Thyroid gland (tissue), 4 donors: ENCODE measurements around the gene USP37.

ENCODE experiments used
- POLR2A ChIP-seq, 2 donors: fragments of 450-650 bp; IDR thresholded peaks; one replicate each; pipeline ENCODE4 v1.6.1; 2017; ENCODE audit warnings: antibody characterized with exemption in 2 of 2, mild to moderate bottlenecking in 2 of 2, moderate library complexity in 1 of 2
- TF ChIP-seq, protein P1 (sequence below), 6 experiments: fragments of 200-600 bp in 3 of 6; fragments of 450-650 bp in 3 of 6; sonication (generic) in 3 of 6; IDR thresholded peaks; one replicate each; pipeline ENCODE4 v1.5.1; 2016 to 2019; ENCODE audit warnings: antibody characterized with exemption in 6 of 6, mild to moderate bottlenecking in 2 of 6, inconsistent platforms in 1 of 6, moderate library complexity in 1 of 6

- TF ChIP-seq, protein P1, sequence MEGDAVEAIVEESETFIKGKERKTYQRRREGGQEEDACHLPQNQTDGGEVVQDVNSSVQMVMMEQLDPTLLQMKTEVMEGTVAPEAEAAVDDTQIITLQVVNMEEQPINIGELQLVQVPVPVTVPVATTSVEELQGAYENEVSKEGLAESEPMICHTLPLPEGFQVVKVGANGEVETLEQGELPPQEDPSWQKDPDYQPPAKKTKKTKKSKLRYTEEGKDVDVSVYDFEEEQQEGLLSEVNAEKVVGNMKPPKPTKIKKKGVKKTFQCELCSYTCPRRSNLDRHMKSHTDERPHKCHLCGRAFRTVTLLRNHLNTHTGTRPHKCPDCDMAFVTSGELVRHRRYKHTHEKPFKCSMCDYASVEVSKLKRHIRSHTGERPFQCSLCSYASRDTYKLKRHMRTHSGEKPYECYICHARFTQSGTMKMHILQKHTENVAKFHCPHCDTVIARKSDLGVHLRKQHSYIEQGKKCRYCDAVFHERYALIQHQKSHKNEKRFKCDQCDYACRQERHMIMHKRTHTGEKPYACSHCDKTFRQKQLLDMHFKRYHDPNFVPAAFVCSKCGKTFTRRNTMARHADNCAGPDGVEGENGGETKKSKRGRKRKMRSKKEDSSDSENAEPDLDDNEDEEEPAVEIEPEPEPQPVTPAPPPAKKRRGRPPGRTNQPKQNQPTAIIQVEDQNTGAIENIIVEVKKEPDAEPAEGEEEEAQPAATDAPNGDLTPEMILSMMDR (IDR thresholded peaks at IDR 0.05) = no peak
- TF ChIP-seq POLR2A (IDR thresholded peaks at IDR 0.05) = no peak
These were observed 2.7 kb upstream of the USP37 start for GRCh38 chr2:218570850-218571249.
